HG03342 (cell line): ENCODE measurements around the gene MTSS2.

ENCODE experiments used
- ATAC-seq: cut with Tn5 transposase; IDR thresholded peaks from one replicate; pipeline ENCODE4 v1.9.1; 2021; ENCODE audit warnings: mild to moderate bottlenecking, moderate library complexity; ENCODE audit not compliant: unreplicated experiment

The MTSS2 gene

DNA sequence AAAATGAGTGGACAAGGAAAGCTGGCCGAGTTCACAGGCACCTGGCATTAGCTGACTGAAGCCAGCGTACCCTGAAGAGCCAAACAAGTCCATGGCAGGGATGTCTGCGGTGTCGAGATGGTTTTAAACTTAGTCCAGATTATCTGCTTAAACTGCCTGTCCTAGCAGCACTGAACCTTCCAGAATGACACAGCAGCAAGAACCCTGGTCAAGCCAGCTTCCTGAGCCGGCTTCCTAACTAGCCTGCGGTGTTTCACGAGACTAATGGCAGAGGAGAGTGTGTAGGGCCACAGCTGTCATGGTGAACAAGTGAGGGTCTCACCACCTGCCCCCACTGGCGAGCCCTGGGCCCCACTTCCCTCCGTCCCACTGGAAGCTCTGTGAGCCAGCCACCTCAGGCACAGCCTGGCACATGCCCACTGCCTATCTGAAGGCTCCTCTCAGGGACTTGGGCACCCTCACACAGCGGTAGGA lies 28.8 kb upstream of the MTSS2 start:
- no peak for ATAC-seq

DNA sequence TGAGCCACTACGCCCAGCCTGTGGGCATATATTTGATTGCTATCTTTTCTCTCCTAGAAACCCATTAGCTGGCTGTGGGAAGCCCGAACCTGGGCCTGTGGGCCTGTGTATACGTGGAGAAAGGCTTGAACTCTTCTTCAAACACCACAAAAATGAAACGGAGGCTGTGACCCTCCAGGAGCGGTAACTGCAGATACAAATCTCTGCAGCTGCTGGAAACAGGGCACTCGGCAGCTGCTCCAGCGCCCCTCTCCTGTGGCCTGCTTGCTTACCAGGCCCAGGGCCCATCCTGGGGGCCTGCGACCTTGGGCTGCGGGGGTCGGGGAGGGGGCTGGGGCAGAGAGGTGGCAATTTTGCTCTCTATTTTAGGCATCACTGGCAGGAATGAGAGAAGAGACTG lies 28.0 kb upstream of the MTSS2 start:
- no peak for ATAC-seq

DNA sequence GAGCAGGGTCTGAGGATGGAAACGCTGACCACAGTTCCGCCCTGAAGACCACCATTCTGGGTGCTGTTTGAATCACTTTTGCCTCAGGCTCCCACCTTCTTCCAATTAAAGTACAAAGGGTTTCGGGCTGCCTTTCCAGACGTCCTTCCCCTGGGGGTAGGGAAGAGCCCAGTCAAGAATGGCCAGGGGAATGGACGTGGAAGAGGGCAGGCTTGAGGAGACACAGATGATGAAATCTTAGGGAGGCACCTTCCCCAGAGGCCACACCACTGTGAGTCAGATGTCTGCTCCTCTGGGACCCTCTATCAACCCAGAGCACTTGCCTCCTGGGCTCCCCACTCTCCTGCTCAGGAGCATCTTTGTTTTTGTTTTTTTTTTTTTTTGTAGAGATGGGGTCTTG lies 27.5 kb upstream of the MTSS2 start:
- ATAC-seq, result no peak

DNA sequence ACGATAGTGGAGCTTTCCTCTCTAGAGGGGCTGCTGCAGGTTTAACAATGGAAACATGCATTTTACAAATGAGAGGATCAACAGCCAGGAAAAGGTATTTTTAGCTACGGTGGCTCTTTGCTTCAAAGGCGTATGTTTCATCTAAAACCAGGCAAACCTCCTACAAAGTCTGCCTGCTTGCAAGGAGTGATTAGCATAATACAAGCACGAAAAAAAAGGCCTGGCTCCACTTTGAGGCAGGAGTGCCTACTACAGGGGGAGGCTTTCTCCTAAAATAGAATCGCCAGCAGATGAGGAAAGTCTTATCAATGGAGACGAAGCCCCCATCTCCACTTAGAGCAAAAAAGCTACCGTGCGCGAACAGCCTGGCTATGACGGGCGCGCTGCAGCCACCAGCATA lies 27.1 kb upstream of the MTSS2 start:
- ATAC-seq, result no peak

DNA sequence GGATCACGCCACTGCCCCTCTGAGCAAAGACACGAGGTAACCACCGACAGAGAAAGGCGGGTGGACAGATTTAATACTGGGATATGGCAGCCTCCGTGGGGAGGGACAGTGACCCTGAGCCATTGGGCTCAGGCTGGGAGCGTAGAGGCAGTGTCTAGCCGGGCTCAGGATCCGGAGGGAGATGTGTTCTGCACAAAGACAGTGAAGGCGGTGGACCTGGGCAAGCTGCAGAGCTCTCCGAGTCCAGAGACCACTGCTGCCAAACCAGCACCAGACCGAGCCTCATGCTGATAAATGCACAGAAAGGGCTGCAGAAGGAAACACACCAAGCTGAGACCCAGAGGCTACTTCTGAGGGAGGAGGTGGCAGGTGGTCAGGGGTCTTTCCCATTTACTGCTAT lies 26.5 kb upstream of the MTSS2 start:
- no peak for ATAC-seq

DNA sequence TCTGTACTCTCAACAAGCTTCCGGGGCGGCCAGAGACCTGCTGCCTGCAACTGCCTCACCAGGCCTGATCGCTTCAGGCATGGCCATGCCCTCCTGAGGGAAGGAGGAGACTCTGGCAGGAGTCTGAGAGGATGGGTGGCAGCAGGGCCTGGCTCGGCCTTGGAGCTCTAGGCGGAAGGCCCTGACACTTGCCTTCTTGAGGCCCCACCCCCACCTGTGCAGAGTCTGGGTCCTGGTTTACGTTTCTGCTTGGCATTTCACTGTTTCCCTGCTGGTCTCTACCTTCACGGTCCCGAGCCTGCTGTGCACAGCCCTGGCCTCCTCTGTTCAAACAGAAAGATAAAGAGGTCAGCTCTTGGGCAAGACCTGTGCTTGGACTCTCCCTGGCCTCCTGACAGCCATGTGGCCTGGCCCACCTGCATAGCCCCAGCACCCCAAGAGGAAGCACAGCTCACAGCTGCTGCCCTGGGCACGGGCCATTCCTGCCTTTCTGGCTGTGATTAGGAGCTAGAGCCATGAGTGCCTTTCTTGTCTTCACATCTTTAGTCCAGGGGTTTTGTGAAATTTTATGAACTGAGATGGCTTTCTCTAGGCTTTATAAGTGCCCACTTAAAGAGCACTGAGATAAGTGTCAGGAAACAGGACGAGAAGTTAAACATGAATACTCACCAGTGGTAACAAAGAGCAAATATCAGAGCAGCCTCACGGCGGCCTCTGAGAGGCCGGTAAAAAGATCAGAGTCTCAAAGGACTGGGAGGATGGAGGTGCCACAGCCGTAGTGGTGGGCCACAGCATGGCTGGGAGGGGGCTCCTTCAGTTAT lies 25.6 kb upstream of the MTSS2 start:
- no peak for ATAC-seq

DNA sequence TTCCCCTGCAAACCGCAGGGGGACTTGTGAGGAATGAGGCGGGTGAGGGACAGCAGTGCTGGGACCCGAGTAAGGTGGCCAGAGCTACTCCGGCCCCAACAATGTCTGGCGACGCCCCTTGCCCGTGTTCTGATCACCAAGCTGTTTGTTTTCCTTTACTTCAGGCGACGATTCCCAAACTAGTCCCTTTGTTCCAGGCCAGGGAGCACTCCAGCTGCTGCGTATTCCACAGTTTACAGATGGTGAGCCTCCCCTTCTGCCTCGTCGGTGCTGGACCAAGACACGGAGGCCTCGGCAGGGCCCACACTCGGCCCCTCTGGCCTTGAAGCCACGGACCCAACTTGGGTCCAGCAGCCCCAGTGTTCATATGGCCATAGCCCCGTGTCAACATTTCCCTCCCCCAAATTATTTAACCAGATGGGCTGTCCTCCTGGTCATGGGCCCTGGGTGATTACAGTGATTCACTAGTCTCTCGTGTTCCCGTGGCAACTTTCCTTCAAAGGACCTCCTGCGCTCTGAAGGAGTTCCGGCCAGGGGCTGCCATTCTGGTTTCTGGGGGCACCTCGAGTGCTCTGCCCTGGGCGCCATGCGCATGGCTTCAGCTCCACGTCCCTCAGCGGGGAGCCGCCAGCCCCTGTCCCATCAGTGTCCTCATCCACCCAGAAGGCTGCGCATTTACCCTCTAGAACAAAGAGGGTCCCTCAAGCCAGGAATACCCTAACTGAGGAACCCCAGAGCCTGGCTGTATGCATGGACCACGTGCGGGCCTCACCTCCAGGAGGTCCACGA lies 24.8 kb upstream of the MTSS2 start:
- ATAC-seq, result no peak

DNA sequence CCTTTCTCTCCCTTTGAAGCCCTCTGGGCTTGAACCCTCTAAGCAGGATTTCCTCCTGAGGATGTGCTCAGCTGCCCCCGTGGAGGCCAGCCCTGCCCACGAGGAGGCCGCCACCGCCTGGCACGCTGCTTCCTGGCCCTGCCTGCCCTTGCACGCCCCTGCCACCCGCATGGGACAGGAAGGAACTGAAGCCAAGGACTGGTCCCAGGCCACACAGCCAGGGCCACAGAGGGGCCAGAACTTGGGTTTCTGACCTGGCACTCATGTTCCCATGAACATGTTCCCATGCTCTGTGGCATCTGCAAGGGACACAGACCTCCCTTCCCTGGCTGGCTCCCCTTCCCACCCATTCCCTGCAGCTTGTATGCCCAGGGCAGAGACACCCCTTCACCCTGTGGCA lies 24.1 kb upstream of the MTSS2 start:
- ATAC-seq, result no peak

DNA sequence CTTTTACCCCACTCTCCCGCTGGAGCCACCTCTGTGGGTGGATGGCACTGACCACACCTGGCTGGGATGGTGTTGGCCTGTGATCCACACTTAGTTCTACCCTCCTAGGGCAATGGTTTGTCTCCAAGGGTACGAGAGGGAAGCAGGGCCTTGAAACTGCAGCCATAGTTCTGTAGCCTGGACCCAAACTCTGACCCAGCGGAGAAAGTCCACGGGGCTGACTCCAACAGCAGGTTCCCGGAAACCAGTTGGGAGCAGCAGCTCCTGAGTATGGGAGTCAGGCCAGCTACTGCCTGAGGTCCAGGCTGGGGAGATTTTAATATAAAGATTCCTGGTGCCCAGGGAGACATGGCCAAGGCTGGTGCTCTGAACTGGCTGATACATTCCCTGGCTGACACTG lies 23.6 kb upstream of the MTSS2 start:
- no peak for ATAC-seq

DNA sequence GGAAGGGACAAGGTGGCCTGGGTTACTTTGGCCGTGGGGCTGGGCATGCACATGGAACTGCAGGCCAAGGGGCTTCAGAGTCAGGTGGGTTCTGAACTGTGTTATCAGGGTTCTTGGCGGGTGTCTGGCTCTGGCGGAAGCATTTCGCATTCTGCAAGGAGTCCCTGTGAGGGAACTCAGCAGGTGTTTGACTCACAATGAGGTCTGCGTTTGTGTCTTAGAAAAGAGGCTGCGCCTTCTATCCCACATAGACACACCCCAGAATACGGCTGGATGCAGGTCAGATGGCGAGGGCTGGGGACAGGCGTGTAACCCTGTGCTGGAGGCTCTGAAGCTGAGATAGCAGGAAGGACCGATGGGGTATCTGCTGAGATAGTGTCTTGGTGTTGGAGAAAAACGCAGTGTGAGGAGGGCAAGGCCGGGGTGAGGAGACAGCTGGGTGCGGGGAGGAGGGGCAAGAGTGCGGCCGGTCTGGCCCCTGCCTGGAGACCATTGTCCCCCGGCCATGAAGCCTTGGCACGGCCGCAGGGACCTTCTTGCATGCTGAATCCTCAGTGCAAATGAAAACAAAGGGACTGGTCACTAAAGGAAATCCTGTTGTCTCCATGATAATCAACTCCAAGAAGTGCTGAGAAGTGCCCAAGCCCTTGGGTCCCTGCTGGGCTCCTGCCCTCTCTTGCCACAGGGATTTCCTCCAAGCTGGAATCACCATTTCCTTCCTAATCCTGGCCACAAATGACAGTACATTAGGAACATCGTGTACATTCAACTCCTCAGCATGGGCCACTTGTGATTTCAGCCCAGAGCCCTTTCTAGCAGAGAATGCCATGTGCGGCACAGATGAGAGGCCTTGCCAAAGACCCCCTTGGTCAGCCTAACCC lies 22.8 kb upstream of the MTSS2 start:
- ATAC-seq, result no peak

DNA sequence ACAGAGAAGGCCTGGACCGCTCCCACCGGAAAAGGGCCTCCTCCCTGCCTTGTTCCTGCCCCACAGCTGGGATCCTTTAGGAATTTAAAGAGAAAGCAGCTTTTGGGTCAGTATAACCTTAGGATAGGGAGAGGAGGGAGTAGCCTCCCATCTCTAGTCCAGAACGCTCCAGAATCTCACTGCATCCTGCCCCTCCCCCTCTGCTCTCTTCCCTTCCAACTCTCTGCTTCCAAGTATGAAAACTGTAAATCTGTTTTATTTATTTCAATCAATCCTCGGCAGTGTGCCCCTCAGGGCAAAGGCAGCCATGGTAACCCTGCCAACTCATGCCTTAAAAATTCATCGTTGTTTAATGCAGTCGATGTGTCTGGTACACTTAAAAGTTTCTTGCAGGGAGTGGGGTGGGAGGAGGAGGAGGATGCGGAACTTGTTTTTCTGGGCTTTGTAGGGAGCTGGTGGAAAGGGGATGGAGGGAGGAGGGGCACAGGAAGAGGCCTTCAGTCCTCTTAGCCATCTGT lies 21.2 kb upstream of the MTSS2 start:
- no peak for ATAC-seq

DNA sequence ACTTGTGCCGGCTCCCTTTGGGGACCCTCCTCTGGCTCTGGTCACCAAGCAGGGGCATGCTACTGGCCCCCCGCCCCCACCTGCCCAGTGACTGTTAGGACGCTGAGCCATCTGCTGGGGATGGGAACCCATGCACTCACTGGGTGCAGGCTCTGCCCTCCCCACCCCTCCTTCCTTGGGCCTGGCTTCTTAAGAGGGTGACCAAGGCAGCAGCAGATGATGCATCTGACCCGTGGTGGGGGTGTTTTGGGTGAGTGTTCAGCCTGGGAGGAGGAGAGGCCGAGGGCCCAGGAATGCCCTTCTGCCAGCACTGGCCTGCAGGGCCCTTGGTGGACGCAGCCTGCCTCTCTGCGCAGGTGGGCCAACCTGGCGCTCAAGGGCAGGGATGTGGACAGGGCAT lies 19.2 kb upstream of the MTSS2 start:
- no peak for ATAC-seq

DNA sequence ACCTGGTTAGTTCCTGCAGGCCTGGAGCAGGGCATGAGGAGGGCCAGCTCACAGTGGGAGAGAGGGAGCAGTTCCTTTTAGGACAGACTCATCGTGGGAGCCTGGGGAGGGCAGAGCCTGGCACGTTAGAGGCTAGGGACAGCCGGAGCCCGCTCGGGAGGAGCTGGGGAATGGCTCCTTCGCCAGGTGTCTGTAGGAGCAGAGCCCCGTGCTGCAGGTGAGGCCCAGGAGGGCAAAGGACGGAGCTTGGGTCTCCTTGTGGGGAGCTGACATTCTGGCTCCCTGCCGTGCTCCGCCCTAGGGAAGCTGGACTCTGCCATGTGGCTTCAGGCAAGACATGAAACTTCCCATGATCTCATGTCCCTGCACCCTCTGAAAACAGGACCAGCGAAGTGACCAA lies 18.7 kb upstream of the MTSS2 start:
- no peak for ATAC-seq

DNA sequence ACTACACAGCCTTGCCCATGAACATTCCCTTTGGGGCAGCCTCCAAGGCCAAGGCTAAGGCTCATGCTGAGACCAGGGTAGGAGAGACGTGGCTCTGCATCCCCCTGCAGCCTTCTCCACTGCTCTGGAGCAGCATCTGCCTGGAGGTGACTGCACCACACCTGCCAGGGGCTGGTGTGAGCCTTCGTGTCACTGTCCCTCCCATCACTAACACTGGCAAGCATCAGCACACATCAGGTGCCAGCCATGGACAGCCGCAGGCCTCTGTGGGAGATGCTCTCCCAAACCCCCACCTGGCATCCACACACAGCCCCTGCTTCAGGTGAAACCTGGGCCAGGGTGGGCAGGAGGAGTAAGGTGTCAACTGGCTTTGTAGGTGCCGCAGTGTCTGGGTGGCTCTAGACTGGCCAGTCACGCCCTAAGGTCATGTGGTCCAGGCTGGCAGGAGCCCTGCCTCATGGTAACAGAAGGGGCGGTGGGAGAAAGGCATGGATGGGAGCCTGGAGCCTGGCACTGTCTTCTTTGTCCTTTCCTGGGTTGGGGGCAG lies 18.1 kb upstream of the MTSS2 start:
- ATAC-seq, result no peak

DNA sequence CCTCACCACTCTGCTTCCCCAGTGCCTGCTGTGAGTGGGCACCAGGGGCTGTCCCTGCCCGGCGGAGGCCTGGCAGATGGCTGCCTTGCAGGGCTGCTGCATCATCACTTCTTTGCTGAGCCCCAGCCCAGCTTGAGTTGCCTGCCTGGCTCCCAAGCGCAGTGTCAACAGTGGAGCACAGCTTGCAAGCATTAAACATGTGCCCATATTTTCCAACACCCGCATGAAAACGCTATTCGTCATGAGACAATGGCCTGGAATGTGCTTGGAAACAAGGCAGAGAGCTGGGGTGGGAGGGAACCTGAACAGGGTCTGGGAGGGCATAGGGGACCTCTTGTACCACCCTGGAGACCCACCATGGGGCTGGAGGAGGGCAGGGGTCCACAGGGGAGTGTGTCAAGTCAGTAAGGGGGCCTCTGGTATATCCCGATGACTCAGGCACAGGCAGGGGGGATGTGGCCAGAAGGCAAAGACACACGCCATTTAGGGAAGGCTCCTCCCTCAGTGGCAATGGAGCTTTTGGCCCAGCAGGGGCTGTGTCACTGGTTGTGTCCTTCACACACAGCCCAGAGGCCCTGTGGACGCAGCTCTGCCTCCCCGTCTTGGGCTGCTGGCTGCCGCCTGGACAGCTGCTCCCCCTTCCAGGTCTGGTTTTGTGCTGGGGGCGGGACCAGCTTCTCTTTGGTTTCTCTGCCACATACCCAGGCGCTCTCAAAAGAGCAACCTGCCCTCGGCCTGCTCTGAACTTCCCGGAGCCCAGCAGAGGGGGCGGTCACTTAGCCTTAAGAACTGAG lies 17.4 kb upstream of the MTSS2 start:
- no peak for ATAC-seq

DNA sequence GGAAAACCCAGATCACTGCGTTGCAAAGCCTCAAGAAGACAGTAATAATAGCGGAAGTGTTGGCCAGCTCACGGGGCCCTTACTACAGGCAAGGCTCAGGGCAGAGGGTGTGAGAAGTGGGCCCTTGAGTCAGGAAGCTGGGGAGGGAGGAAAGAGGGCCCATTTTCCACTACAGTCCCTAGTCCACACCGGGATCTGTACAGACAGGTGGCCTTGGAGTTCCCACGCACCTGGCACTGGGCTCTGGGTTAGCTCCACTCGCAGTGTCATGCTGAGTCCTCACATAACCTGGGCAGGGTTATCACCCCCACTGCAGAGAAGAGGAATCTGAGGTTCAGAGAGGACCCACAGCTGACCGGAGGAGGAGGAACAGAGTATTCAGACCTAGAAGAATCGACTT lies 16.8 kb upstream of the MTSS2 start:
- no peak for ATAC-seq

DNA sequence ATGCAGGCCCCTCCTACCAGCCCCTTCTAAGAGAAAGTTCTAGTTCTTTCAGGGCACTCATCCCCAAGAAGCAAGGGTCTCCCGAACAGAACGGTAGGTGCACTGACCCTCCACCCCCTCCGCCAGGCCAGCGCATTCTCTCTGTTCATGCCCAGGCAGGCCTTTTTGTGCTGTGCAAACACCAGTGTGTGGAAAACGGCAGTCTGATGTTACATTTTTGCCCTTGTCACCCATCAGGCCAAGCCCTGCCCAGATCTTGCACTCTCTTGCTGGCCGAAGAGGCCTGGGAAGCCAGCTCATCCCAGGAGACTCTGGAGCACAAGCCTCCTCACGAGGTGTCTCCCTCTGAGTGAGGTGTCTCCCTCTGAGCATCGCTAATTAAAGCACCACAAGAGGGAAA lies 16.1 kb upstream of the MTSS2 start:
- ATAC-seq, result no peak

DNA sequence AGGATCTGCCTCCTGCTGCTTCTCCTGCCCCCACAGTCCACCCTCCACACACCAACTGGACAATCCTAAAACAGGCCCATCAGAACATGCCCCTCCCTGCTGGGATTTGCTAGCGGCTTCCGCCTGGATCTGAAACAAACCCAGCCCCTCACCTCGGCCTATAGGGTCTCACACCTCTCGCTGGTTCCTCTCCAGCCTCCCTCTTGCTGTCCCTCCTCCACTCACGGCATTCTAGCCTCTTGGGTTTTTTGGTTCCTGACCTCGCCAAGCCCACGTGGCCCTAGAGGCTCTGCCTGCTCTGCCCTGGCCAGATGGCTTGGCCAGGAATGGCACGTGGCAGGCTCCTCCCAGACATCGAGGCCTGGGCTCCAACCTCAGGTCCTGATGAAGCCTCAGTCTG lies 15.7 kb upstream of the MTSS2 start:
- no peak for ATAC-seq

DNA sequence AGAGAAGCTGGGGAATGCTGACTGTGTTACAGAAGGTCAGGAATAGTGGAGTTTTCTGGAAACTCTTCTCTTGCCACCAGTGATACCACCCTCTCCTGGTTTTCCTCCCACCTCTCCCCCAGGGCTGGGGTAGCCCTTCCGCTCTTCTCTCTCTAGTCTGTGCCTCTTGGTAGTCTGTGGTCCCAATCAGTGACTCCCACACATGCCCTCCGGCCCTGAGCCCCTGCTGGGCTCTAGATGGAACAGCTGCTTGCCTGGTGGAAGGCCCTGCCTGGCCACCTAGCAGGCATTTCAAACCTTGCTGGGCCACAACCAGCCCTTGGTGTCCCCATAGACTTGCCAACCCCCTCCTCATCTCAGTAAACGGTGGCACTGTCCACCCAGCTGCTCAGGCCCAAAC lies 15.2 kb upstream of the MTSS2 start:
- ATAC-seq, result no peak
